Astrocyte (in vitro differentiated cells and primary cell): ENCODE data around the gene MAN1B1. TPM values are rescaled to one million over a fixed set of nuclear protein-coding genes. Genes with fewer than 3 reads are reported as not detected.

Experiments
- DNase-seq: peaks from one replicate; pipeline ENCODE4 v3.0.0-alpha.2; 2010; ENCODE audit warnings: low read depth
- FAIRE-seq: peaks from 2 replicates; lab custom pipeline; 2011; peaks lifted over from hg19 to GRCh38; lab: Jason Lieb, UNC
- H2AFZ ChIP-seq: 2 replicates; pipeline ENCODE4 v1.6.0; 2012; ENCODE audit warnings: low read depth, low read length, inconsistent platforms
- H3K27ac ChIP-seq: 2 replicates; pipeline ENCODE4 v1.5.1; 2011; ENCODE audit warnings: low read depth, low read length, inconsistent platforms
- H3K27me3 ChIP-seq: 2 replicates; pipeline ENCODE4 v1.6.0; 2011; ENCODE audit warnings: low read length, inconsistent platforms; ENCODE audit not compliant: insufficient read depth
- H3K36me3 ChIP-seq: 2 replicates; pipeline ENCODE4 v1.5.1; 2011; ENCODE audit warnings: low read length, inconsistent platforms; ENCODE audit not compliant: insufficient read depth
- H3K4me1 ChIP-seq: 2 replicates; pipeline ENCODE4 v1.5.1; 2011; ENCODE audit warnings: low read length, inconsistent platforms; ENCODE audit not compliant: insufficient read depth
- H3K4me2 ChIP-seq: 2 replicates; pipeline ENCODE4 v1.6.0; 2012; ENCODE audit warnings: low read length, inconsistent platforms
- H3K4me3 ChIP-seq: 2 replicates; pipeline ENCODE4 v1.5.1; 2011; ENCODE audit warnings: low read depth, mild to moderate bottlenecking, low read length, inconsistent platforms; ENCODE audit not compliant: insufficient read depth
- H3K79me2 ChIP-seq: 2 replicates; pipeline ENCODE4 v1.6.0; 2012; ENCODE audit warnings: mild to moderate bottlenecking, low read length, inconsistent platforms; ENCODE audit not compliant: insufficient read depth
- H3K9ac ChIP-seq: 2 replicates; pipeline ENCODE4 v1.6.0; 2012; ENCODE audit warnings: mild to moderate bottlenecking, low read length, inconsistent platforms
- H3K9me3 ChIP-seq: 2 replicates; pipeline ENCODE4 v1.5.1; 2012; ENCODE audit warnings: low read depth, mild to moderate bottlenecking, low read length, inconsistent platforms; ENCODE audit not compliant: insufficient read depth
- H4K20me1 ChIP-seq: 2 replicates; pipeline ENCODE4 v1.6.0; 2012; ENCODE audit warnings: low read length, inconsistent platforms; ENCODE audit not compliant: insufficient read depth
- H3K27ac Mint-ChIP-seq: one replicate; pipeline ENCODE4 v1.8.0; 2021; ENCODE audit warnings: mild to moderate bottlenecking, mixed read lengths; ENCODE audit not compliant: unreplicated experiment
- H3K27me3 Mint-ChIP-seq: one replicate; pipeline ENCODE4 v1.8.0; 2021; ENCODE audit warnings: low read depth, mixed read lengths; ENCODE audit not compliant: unreplicated experiment
- H3K36me3 Mint-ChIP-seq: one replicate; pipeline ENCODE4 v1.8.0; 2021; ENCODE audit warnings: low read depth, mixed read lengths; ENCODE audit not compliant: unreplicated experiment
- H3K4me1 Mint-ChIP-seq: one replicate; pipeline ENCODE4 v1.8.0; 2021; ENCODE audit warnings: low read depth, mixed read lengths; ENCODE audit not compliant: unreplicated experiment
- H3K4me3 Mint-ChIP-seq: one replicate; pipeline ENCODE4 v1.8.0; 2021; ENCODE audit warnings: mild to moderate bottlenecking, moderate library complexity, mixed read lengths; ENCODE audit not compliant: unreplicated experiment
- H3K9me3 Mint-ChIP-seq: one replicate; pipeline ENCODE4 v1.8.0; 2021; ENCODE audit warnings: mild to moderate bottlenecking, mixed read lengths; ENCODE audit not compliant: unreplicated experiment
- CTCF ChIP-seq: IDR thresholded peaks from 2 replicates; pipeline ENCODE4 v1.5.1; 2011; ENCODE audit warnings: low read depth, mild to moderate bottlenecking, inconsistent platforms, low read length, moderate library complexity; ENCODE audit not compliant: insufficient read depth
- EZH2 ChIP-seq: IDR thresholded peaks from 2 replicates; pipeline ENCODE4 v1.6.1; 2012; ENCODE audit warnings: mild to moderate bottlenecking, low read length, inconsistent platforms; ENCODE audit not compliant: insufficient read depth
- total RNA-seq: library from RNA; stranded (reverse); gene quantifications from 2 replicates; pipeline ENCODE4 v1.2.1, GENCODE V29; 2021

MAN1B1 gene
- total RNA-seq, 1 donor from 2014 or later, result 69.2 TPM

DNA sequence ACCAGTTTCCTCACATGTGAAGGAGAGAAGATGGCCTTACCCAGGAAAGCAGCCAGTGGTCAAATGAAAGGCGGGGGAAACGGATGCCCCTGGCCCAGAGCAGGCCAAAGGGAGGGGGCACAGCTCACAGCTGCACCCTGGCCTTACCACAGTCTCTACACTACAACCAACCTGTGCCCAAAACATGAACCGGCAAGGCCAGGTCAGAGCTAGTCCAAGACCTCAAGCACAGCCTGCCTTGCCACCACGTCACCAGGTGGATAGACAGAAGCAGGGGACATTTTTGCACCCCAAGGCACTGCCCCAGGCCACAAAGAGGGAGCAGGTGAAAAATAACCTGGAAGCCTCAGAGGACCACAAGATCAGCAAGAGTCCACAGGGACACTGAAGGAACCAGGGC, 56.7 kb downstream of the MAN1B1 start:
- no peak for FAIRE-seq
- H3K27me3 Mint-ChIP-seq, result peaks cover 61% of the 10 kb centered on the region

GRCh38 chr9:137145731-137146526, 59.1 kb downstream of the MAN1B1 start:
- Mint-ChIP-seq H3K4me1 (no peaks in the 10 kb centered on the region), H3K27ac (no peak overlapping the region), H3K4me3 (no peak overlapping the region), H3K36me3 (no peaks in the 10 kb centered on the region), H3K27me3 (peaks cover 45% of the 10 kb centered on the region), H3K9me3 (no peaks in the 10 kb centered on the region)
- H2AFZ ChIP-seq, result no peak overlapping the region
- no peak overlapping the region for H3K27ac ChIP-seq
- H4K20me1 ChIP-seq, result no peaks in the 10 kb centered on the region
- DNase-seq (no peak), FAIRE-seq (no peak)
- no peaks in the 10 kb centered on the region for H3K4me1 ChIP-seq
- peaks cover 11% of the 10 kb centered on the region for H3K27me3 ChIP-seq
- TF ChIP-seq EZH2 (no peak), CTCF (no peak)
- H3K9ac ChIP-seq, result no peak overlapping the region
- no peak overlapping the region for H3K4me2 ChIP-seq
- no peaks in the 10 kb centered on the region for H3K79me2 ChIP-seq
- H3K36me3 ChIP-seq, result no peaks in the 10 kb centered on the region
- no peaks in the 10 kb centered on the region for H3K9me3 ChIP-seq
- H3K4me3 ChIP-seq, result no peak overlapping the region

More for the DNA sequence above, 56.7 kb downstream of the MAN1B1 start:
- Histone ChIP-seq H3K36me3 (no peaks in the 10 kb centered on the region), H3K9ac (no peak overlapping the region), H2AFZ (no peak overlapping the region), H3K4me1 (peaks cover 2% of the 10 kb centered on the region), H3K4me3 (no peak overlapping the region), H3K27me3 (peaks cover 22% of the 10 kb centered on the region), H3K79me2 (no peaks in the 10 kb centered on the region), H4K20me1 (no peaks in the 10 kb centered on the region), H3K9me3 (no peaks in the 10 kb centered on the region), H3K4me2 (no peak overlapping the region), H3K27ac (no peak overlapping the region)
- Mint-ChIP-seq H3K4me1 (peaks cover 2% of the 10 kb centered on the region), H3K36me3 (no peaks in the 10 kb centered on the region), H3K27ac (no peak overlapping the region), H3K9me3 (peaks cover 3% of the 10 kb centered on the region), H3K4me3 (no peak overlapping the region)
- TF ChIP-seq CTCF (no peak), EZH2 (no peak)
- DNase-seq, result no peak

GRCh38 chr9:137146527-137146918, 59.7 kb downstream of the MAN1B1 start:
- H3K4me2 ChIP-seq, result no peak overlapping the region
- no peaks in the 10 kb centered on the region for H3K9me3 ChIP-seq
- H3K36me3 Mint-ChIP-seq, result no peaks in the 10 kb centered on the region
- no peaks in the 10 kb centered on the region for H4K20me1 ChIP-seq
- H3K79me2 ChIP-seq, result no peaks in the 10 kb centered on the region
- H3K36me3 ChIP-seq, result no peaks in the 10 kb centered on the region
- H3K9me3 Mint-ChIP-seq, result no peaks in the 10 kb centered on the region
- H3K4me1 ChIP-seq, result no peaks in the 10 kb centered on the region
- peaks cover 40% of the 10 kb centered on the region for H3K27me3 Mint-ChIP-seq
- FAIRE-seq (no peak), DNase-seq (no peak)
- H3K9ac ChIP-seq, result no peak overlapping the region
- no peak overlapping the region for H3K27ac ChIP-seq
- H2AFZ ChIP-seq, result no peak overlapping the region
- H3K4me3 Mint-ChIP-seq, result no peak overlapping the region
- no peaks in the 10 kb centered on the region for H3K4me1 Mint-ChIP-seq
- H3K27ac Mint-ChIP-seq, result no peak overlapping the region
- TF ChIP-seq EZH2 (no peak), CTCF (no peak)
- H3K4me3 ChIP-seq, result no peak overlapping the region
- peaks cover 7% of the 10 kb centered on the region for H3K27me3 ChIP-seq
